ENCODE results near the gene FGD5. TPM values are rescaled to one million over a fixed set of nuclear protein-coding genes. Genes with fewer than 3 reads are reported as not detected.

FGD5 gene
- total RNA-seq, 1 donor from 2014 or later = 62.5 TPM

DNA sequence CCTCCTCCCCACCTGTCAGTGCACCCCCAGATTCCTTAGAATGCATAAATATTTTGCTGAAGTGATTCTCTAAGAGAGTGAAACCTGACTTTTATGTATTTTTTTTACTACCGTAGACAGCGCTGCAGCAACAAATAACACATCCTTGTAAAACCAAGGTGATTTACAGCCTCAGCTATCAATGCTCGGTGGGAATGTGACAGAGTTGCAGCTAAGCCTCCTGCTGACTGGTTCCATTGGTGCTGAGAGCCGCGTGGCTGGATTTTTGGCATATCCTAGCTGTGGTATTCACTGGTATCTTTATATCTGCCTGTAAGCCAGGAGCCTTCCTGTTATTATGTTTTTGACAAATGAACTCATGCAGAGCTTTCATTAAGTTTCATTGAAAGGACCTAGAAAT, 11.0 kb downstream of the FGD5 start:
- DNase-seq (ENCODE audit: low spot score) = no peak

DNA sequence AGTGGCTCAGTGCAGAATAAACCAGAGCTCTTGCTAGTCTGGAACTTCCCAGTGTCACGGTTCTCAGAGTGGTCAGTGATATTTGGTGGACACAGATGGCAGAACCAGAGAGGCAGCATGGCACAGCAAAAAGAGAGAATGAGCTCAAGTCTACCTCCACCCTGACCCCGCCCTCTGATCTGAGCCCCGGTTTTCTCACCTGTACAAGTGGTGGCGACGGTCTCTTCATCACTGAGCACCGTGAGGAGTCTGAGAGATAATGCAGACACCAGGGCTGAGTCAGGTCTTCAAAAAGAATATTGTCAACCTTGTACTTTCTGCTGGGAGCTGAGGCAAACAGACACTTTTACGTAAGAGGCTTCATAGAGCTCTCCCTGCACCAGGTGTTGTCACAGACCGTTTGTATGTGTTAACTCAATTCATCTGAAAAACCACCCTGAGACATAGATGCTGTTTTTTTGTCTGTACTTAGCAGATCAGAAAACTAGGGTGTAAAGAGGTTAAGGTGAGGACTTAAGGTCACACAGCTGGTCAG, 13.2 kb downstream of the FGD5 start:
- DNase-seq (ENCODE audit: low spot score) = no peak

DNA sequence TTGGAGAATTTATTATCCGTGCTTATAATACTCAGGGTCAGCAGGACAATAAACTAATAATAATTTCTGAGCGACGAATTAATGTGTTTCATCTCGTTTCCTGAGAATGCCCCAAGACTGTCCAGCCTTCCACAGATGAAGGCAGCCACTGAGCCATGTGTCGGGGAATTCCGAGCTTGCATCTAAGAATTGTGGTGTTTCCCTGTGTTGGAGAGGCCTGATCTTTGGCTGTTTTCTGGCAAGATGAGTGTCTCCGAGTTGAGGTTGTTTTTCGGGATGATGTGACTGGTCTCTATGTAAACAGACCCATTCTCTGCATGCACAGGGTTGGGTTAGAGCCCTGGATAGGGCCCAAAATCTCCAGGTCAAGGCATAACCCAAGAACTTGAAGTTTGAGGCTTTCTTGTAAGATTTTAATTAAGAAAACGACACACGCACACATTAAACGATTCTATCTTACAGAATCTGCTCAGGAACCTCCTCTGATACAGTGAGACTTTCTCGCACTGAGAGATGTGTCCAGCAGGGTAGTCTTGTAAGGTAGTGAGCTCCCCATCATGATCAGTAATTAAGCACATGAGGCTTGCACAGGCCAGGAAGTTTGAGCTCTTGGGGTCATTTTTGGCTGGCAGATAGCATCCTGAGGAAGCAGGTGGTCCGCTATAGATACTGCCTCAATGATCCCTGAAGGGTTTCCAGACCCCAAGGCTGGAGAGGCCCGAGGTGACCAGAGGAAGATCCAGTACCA, 14.4 kb downstream of the FGD5 start:
- DNase-seq (ENCODE audit: low spot score) = no peak

DNA sequence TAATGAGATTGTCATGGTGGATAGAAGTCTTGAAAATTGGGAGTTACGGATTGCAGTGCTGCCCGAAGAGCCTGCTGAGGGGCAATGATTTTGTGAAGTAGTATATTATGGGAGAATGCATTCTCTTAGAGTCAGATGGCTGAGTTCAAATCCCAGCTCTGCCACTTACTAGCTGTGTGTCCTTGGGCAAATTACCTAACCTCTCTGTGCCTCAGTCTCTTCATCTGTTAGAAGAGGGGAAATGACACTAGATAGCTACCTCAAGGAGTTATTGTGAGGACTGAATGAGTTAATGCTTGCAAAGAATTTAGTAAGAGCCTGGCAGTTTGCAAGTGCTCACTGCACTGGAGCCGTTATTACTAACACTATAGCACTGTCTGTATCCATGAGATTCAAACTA, 15.4 kb downstream of the FGD5 start:
- DNase-seq (ENCODE audit: low spot score) = no peak

DNA sequence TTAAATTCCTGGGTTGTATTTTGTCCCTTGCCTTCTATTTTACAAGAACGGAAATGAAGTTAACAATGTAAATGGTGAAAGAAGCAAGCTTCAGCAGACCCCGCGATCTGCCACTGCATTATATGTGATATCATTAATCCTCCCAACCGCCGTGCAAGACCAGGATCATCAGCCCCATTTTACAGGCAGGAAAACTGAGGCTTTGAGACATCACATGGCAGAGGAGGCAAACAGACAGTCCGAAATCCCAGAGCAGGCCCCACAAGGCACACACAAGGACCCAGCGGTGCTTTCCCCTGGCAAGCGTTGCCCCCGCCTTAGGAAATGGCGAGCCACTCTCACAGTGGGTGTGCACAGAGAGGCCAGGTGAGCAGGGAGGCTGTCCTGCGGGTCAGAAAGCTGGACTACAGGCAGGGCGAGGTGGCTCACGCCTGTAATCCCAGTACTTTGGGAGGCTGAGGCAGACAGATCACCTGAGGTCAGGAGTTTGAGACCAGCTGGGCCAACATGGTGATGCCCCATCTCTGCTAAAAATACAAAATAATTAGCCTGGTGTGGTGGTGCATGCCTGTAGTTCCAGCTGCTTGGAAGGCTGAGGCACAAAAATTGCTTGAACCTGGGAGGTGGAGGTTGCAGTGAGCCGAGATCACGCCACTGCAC, 16.2 kb downstream of the FGD5 start:
- DNase-seq (ENCODE audit: low spot score) = no peak

DNA sequence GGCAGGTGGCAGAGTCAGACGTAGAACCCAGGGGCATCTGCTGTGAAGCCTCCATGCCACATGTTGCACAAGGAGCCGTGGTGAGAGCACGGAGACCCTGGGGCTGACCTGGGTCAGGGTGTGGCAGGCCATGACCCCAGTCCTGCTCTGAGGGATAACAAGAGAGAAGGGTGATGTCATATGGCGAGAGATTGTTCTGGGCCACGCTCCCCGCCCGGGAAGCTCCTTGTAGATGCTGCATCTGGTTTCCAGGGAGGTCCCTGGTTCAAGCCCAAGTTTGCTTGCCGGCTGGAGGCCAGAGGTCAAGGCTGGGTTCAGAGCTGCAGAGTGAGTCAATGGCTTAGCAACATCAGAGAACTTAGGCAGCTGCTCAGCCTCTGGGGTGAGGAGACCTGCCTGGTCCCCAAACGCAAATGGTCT, 17.3 kb downstream of the FGD5 start:
- DNase-seq (ENCODE audit: low spot score) = peak; percentile 54

DNA sequence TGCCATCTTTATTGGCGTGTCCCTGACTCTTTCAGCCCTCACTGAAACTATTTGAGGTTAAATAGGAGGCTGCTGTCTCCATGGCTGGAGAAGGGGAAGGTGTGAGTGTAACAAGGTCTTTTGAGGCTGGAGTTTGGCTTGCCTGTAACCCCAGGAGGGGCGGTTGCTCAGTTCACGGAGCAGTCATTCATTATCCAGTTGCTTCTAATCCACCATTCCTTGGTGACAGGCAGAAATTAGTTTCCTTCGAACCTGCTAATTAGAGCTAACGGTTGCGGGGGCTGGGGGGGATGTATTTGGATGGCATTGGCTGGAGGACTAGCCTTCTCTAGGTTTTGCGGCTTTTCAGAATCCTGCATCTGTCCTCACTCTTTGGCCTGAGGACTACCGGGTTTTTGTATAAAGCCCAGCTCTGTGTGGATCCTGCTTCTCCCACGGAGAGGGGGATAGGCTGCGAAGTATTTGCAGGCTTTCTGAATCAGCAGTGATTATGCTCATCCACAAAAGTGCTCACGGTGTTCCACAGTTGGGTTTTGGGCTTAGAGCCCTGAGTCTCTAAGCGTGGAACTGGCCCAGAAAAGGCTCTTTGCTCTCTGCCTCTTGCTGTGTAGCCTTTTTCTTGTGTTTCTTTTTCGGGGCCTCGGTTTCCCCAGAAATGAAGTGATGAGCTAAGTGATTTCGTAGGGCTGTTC, 18.6 kb downstream of the FGD5 start:
- no peak for DNase-seq (ENCODE audit: low spot score)

DNA sequence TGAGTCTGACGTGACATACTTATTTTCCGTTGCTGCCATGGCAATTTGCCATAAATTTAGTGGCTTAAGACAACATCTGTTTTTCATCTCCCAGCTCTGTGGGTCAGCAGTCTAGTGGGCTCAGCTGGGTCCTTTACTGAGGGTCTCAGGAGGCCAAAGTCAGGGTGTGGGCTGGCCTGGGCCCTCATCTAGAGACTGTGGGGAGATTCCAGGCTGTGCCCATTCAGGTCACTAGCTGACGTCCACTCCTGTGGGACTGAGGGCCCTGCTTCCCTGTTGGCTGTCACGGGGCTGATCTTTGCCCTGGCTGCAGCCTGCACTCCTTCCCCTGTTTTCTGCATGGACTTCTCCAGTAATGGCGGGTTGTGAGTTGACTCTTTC, 19.1 kb downstream of the FGD5 start:
- DNase-seq (ENCODE audit: low spot score) = peak; percentile 30

DNA sequence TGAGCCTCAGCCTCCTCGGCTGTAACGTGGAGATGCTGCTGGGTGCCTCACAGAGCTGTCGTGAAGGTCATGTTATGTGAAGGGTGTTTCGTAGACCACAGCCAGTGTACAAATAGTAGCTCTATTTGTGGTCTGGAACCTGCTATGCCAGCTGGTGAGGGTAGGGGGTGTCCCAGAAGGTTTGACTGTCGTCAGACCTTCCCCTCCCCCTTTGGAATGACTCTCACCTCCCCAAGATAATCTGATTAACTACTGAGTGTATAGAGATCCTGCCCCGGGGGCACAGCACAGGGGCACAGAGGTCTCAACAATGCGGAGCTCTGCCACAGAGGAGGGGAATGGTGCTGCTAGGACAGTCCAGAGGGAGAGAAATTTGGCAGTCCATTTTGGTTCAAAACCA, 20.5 kb downstream of the FGD5 start:
- no peak for DNase-seq (ENCODE audit: low spot score)

DNA sequence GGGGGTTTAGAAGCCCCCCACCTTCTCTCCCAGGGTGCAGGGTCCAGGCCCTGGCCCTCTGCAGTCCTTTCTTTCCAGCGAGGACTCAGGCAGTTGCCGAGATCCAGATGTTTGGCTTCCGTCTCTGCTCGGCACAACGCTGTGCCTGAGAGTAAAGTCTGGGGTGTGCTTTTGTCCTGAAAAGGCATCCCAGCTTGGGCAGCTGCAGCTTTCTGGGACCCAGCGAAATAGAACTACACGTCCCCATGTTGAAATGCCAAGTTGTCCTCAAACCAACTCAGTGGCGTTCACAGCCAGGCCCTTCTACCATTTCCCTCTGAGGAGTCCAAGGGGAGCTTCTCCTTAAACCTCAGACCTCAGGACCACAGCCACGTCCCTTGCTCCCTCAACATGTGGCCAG, 23.1 kb downstream of the FGD5 start:
- no peak for DNase-seq (ENCODE audit: low spot score)

DNA sequence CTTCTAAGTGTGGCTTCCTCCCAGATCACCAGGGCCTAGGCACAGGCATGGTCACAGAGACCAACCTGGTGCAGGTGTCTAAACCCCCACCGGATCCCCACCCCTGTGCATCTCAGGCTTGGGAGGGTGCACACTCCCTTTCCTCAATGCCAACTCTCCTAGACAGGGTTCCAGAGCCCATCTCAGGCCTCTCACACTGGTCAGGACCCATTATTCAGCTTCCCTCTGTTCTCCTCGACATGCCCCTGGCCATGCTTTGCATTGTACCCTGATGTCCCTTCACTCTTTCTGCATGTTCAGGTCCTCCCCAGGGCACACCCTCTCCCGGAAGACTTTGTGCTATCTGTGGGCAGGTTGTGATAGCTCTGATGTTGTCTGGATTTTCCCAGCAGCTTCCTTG, 23.5 kb downstream of the FGD5 start:
- DNase-seq (ENCODE audit: low spot score) = no peak

DNA sequence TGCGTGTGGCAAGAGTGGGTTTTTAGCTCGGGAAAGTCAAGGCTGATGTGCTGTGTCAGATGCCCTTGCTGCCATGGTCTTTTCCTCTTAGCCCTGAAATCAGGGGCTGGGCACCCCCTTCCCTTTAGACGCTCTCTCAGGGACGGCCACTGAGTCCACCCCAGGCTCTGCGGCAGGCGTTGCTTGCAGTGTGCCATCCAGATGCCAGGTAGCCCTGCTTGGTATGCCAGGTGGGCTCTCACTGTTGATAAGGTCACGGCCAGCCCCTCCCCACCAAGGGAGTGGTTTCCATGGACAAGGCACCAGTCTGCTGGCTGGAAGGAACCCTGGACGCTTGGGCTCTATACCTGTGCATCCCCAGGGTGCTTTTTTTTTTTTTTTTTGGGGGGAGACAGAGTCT, 24.6 kb downstream of the FGD5 start:
- no peak for DNase-seq (ENCODE audit: low spot score)

DNA sequence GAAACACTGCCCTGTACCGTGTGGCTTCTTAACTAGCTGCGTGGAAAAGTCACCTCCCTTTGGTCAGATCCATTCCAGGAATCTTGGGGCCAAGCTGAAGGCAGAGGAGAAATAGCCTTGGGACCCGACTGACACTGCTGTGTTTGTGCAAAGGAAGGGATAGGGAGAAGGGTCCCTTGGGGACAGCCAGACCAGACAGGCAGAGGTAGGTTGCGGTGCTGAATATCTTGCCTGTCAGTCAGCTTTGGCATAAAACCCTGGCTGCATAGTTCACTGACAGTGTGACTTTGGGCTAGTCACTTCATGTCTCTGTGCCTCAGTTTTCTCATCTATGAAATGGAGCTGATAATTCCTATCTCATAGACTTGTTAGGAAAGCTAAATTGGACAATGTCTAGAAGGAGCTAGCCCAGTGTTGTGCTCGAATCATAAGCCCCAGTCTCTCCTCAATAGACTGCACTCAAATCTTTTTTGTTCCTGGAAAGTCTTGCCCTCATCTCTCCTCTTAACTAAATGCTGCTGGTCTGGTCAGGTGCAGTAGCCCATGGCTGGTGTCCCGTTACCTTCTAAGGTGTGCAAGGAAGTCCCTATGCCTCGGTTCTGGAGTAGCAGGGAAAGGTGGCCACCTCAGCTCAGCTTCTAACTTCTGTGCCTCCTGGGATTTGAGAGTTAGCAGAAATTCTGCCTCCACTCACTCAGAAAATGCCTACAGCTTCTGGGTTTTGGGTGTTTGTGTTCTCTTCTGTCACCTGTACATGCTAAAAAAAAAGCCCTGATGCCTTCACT, 25.8 kb downstream of the FGD5 start:
- no peak for DNase-seq (ENCODE audit: low spot score)

DNA sequence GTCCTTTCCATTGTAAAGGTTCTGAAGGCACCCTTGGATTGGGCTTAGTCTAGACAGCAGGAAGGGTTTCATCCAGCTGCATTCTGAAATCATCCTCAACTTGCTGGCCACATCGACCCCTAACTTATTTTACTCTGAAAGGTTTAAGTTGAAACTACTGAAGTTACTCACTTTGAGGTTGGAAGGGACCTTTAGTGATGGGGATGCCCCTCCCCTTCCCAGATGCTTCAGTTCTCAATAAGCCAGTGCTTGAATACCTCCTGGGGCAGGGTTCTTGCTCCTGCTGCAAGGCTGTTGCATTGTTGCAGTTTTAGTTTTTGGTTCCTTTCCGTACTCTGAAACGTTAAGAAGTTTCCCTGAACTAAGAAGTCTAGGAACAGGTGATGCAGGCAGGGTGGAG, 26.4 kb downstream of the FGD5 start:
- DNase-seq (ENCODE audit: low spot score) = no peak

DNA sequence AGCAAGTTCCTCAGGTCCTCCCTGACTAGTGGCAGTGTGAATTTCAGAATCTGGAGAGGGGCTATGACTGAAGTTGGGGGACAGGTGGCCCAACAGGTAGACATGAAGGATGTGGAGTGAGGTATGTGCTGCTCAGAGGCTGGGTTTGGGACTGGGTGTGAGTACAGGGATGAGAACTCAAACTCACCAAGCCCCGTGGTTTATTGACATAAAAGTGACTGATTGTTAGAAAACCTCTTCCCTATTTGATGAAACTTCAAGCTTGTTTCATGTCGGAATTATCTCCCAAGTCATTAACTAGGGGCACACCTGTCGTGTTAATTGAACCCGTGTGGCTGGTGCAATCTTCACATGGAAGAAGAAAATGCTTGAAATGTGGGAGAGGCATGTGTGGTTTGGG, 27.1 kb downstream of the FGD5 start:
- DNase-seq (ENCODE audit: low spot score) = no peak

DNA sequence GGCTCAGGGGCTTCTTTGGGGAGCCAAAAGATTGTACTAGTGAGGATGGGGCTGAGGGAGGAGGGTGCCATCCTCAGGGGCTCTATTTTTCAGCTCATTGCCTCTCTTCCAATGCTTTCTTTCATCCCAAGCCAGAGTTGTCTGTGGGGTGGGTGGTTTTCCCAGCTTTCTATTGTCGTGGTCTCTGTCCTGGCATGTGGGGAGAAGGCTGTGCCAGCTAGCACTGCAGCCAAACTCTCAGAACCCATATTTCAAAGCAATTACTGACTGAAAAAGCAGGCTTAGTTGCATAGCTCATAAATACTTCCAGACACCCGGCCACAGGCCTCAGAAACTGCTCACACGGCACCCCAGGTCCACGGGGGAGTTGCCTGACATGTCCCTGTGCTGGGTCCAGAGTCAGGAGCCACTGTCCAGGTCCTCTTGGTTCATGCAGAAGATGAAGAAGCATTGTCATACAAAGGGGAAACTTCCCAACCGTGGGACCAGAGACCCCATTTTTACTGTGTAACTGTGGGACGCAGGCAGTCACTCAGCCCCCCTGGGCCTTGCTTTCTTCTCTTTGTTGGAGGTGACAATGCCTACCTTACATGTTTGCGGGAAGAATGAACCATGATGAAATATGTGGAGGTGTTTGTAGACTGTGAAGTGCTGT, 27.6 kb downstream of the FGD5 start:
- no peak for DNase-seq (ENCODE audit: low spot score)

DNA sequence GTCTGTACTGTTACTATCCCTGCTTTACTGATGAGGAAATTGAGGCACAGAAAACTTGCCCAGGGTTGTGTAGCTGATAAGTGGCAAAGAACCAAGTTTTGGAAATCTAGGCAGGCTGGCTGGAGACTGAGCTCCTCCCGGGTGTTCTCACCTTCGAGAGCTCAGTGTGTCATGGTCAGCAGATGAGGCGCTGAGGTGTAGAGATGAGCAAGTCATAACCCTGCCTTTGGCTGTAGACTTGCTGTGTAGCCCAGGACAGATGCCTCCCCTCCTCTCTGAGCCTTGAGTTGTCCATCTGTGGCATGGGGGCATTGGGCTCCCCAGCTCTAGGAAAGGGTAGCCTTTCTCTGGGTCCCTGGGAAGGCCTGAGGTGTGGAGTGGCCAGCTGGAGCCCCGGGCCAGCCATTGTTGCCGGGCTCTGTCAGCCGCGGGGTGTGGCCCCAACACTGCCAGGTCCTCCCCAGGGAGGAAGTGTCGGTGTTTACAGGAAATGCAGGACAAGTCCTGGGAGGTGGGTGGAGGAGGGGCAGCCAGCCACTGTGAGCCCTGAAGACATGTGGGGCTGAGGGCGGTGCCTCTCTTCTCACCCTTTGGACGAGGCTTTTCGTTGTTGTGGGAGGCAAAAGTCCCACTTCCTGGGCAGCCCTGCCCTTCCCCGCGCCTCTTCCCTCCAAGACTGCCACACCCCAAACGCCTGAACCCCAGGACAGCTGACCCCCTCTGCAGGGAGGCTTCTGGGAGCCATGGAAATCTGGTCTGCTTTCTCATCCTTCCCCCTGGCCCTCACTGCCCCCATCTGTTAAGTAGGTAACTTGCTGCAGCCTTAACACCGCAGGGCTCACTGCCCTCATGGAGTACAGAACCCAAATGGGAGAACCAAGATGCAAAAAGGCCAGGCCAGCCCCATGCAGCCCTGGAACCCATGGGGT, 29.1 kb downstream of the FGD5 start:
- peak; percentile 77 for DNase-seq (ENCODE audit: low spot score)

DNA sequence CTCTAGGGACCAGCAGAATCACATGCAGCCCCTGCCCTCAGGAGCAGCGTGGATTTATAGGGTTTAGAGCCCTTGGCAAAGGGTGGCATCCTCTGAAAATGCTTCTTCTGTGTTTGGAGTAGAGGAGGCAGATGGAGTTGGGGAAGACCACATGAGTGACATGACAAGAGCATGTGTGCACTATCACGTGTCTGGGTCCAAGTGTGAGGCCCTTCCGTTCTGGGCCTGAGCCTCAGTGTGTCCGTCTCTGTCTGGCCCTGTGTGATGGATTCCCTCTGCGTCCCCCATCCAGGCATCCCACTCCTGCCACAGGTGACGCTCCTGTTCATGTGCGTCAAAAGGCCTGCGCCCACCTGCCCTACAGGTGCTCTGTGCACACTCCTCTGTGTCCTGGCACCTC, 30.1 kb downstream of the FGD5 start:
- DNase-seq (ENCODE audit: low spot score) = no peak

DNA sequence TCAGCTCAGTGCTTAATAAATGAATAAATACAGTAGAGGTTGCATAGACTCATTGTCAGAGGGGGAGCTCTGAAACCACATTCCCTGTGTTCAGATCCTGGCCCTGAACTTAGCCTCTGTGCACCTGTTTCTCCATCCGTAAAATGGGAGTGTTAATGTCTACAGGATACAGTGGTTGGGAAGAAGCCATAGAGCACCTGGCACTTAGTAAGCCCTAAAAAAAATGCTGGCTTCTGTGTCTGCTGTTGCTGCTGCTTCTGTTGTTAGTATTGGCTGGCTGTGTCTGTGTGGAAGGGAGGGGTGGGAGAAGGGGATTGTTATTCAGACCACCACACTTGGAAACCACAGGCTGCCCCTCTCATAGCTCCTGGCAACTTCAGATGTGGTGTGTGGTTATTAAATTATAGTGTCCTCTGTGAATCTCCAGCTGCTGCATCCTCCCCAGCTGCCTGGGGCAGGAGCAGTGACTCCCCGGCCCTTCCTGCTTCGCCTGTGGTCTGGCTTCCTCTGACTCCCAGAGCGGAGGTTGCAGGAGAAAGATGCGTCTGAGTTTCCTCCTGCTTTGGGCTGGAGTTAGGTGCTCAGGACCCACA, 31.0 kb downstream of the FGD5 start:
- no peak for DNase-seq (ENCODE audit: low spot score)

DNA sequence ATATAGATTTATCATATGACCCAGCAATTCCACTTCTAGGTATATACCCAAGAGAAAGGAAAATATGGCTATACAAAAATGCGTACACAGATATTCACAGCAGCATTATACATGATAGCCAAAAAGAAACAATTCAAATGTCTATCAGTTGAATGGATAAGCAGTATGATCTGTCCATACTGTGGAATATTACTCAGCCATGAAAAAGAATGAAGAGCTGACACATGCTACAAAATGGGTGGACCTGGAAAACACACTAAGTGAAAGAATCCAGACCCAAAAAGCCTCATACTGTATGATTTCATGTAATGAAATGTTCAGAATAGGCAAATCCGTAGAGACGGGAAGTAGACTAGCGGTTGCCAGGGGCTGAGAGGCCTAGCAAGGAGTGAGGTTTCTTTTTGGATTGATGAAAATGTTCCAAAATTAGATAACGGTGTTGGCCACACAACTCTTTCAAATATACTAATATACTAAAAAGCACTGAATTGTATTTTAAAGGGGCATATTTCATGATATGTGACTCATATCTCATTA, 33.4 kb downstream of the FGD5 start:
- no peak for DNase-seq (ENCODE audit: low spot score)

All from mucosa of gallbladder (tissue), 1 donor.